GM18519 (cell line): ENCODE results near the gene KLHDC7B.

Experiments
- ATAC-seq: cut with Tn5 transposase; IDR thresholded peaks from one replicate; pipeline ENCODE4 v1.9.1; 2021; ENCODE audit warnings: mild to moderate bottlenecking, moderate library complexity; ENCODE audit not compliant: unreplicated experiment, low FRiP score

Gene KLHDC7B

DNA sequence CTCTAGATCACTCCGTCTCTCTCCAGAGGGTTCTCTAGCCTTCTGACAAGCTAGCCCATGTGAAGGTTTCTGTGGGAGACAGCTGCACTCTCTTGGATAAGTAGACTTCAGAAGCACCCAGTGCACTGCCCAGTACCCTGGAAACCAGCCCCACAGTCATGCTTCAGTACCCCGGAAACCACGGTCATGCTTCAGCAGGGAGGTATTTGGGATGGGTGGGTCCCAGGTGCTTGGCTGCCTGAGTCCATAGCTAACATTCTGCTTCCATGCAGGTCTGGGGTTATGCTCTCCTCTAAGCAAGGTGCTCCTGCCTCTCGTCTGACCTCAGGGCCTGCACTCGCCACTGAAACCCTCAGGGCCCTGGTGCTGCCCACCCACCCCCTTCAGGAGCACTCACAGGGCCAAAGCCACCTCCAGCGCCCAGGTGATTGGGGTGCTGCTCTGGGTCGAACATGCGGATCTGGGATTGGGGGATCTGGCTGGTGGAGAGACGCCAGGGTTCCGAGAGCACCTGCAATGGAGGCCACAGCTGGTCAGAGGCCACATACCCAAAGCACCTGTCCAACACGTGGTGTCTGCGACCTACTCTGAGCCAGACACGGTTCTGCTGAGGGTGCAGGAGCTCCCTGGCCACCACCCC, 24.3 kb downstream of the KLHDC7B start:
- ATAC-seq, result no peak

- ATAC-seq, result no peak
Measured at GRCh38 chr22:50570861-50571260, 25.2 kb downstream of the KLHDC7B start.

- ATAC-seq, result no peak
Measured at GRCh38 chr22:50571264-50572175, 25.8 kb downstream of the KLHDC7B start.

- ATAC-seq, result no peak
Measured at GRCh38 chr22:50572965-50573364, 27.3 kb downstream of the KLHDC7B start.

GRCh38 chr22:50573491-50574382, 28.0 kb downstream of the KLHDC7B start:
- ATAC-seq, result no peak

DNA sequence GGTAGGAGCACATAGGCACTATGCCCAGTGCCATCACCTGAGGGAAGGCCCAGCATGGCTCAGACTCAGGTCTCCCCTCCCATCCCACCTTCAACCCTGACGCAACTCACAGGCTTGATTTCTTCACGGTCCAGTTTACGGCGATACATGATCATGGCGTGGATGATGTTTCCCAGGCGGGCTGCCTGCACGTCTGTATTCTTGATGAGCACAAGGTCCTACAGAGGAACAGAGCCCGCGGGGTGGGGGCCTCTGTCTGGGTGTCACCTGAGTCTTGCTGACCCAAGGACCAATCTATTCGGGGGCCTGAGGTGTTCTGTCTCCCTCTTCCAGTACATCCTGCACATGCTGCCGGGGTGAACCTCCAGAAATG, 28.7 kb downstream of the KLHDC7B start:
- no peak for ATAC-seq

DNA sequence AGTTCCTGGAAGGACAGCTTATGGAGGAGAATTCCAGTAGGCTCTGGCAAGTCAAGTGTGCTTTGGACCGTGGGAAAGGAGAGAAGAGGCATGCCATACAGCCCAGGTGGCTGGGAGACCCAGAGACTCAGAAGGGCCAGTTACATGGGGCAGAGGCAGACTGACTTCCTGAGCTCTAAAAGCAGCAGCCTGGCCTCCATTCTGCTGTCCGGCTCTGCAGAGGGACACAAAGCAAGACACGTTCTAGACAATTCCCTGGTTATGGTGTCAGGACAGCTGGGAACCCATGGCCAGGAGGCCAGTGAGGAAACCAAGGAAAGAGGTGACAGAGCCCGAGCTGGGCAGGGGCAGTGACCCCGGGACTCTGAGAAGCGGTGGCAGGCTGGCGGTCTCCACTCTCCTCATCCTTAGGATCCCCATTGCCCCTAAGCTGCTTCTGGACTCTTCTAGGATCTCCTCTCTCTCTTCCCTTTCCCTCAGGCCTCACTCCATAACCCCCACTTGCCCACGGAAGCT, 29.8 kb downstream of the KLHDC7B start:
- no peak for ATAC-seq

DNA sequence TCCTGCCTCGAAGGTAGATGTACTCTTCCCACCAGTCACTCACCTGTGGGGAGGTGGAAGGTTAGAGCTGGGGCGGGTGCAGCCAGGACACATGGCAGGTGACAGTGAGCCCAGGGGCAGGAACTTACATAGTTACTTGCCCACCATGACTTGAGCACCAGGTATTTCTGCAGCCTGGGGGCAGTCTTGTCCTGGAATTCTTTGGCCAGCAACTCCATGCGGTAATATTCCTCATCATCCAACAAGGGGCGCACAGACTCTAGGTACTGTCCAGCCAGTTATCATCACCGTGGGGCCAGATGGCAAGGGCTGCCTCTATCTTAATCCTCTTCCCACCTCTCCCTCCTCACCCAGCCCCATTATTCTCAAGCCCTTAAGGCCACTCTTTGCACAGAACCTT, 30.4 kb downstream of the KLHDC7B start:
- ATAC-seq, result no peak

GRCh38 chr22:50576806-50577696, 31.4 kb downstream of the KLHDC7B start:
- ATAC-seq, result no peak

GRCh38 chr22:50577697-50577986, 31.9 kb downstream of the KLHDC7B start:
- ATAC-seq, result no peak

GRCh38 chr22:50577987-50578775, 32.5 kb downstream of the KLHDC7B start, which contains the start of gene CPT1B:
CPT1B (minus strand) TSS chr22:50578427; CDS start chr22:50577915, 512 bp downstream.
- ATAC-seq, result no peak

DNA sequence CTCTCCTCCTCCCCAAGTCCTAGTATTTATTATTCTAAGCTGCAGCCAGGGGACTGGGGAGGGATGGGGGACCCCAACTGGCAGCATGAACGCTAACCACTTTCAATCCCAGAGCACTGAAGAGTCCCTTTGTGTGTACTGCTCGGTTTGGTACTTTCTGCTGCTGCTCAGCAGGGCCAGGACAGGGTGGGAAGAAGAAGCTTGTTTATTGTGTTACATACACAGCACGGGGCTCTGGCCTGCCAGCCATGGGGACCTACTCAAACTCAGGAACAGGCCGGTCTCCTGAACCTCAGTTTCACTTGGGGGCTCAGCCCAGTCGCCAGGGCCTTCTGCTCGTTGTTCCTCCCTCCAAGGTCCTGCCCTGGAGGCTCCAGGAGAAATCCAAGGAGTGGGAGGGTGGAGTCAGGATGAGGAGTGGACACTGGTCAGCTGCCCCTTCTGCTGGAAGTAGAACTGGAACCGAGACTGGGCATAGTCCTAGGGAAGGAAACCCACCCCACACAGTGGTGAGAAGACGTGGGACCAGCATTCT, 33.1 kb downstream of the KLHDC7B start:
- ATAC-seq, result no peak

GRCh38 chr22:50579752-50580151, 34.1 kb downstream of the KLHDC7B start:
- ATAC-seq, result no peak

DNA sequence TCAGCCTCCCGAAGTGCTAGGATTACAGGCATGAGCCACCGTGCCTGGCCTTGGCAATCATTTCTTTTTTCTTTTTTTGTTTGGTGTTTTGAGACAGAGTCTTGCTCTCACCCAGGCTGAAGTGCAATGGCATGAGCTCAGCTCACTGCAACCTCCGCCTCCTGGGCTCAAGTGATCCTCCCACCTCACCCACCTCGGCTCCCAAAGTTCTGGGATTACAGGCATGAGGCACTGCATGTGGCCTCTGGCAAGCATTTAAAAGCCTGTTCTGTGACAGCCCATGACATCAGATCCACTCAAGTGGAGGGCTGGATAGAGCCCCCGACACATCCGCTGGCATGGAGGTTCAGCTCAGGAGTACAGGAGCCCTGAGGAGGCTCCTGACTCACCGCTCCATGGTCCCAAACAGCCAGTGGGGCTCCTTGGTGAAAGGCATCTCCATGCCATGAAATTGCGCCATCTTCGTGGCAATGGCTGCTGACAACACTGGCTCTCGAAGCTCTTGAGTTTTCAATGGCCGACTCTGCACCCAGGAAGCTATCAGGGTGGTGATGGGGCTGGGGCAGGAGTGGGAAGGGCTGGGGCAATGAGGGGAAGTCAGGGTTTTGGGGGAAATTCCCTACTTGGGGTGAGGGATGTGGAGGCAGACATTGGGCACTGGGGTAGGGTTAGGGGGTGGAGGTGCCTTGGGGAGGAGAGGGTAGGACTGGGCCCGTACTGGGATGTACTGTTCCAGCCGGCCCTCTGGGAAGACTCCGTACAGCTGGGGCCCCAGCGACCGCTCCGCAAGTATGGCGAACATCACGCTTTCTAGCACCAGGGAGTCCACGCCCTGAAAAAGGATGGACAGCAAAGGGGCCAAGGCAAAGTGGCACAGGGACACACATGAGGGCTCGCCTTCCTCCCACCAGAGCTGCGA, 35.6 kb downstream of the KLHDC7B start:
- ATAC-seq, result no peak

- no peak for ATAC-seq
Measured at GRCh38 chr22:50581950-50582492, 36.3 kb downstream of the KLHDC7B start.

GRCh38 chr22:50582493-50583293, 37.0 kb downstream of the KLHDC7B start, which contains the start of gene CHKB:
CHKB (minus strand) TSS chr22:50582849; CDS start chr22:50582781, 68 bp downstream.
- ATAC-seq, result peak; percentile 81
